ENCODE measurements around the gene SHC4.
"Not testable (repeated sequence)": the region's sequence is repeated elsewhere in the genome, so short reads cannot be mapped to it uniquely, and the experiment has no call there.

SHC4 gene

DNA sequence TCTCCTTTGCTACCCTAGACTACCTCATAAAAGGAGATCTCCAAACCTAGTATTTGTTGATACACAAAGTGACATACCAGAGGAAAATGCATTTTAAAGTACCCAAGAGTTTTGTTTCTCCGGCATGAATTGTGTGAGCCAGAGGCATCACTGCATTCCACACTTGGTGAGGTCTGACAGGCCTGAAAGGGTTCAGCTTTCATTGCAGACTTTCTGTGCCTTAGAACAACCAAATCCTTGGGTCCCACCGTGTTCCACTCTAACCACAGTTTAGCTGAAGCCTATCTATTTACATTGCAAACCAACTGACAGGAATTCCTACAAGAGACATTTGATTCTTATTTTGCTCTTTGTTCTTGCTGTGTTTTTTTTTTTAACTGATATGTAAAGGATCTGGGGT lies 106.8 kb downstream of the SHC4 start:
- WGBS (ENCODE audit: extremely low coverage, insufficient coverage, insufficient read length), result no CpG with 5 or more reads among the region's 2 CpGs
- Histone ChIP-seq H3K9ac (ENCODE audit: low read length) (no peak overlapping the region), H3K14ac (ENCODE audit: low read length) (no peak overlapping the region), H4K12ac (ENCODE audit: low read depth, low read length) (no peak overlapping the region), H3K4ac (ENCODE audit: low read depth, low read length) (no peak overlapping the region), H3K9me3 (ENCODE audit: insufficient read depth, low read depth, low read length) (no peaks in the 10 kb centered on the region), H3K23ac (ENCODE audit: low read length) (no peak overlapping the region), H2BK120ac (ENCODE audit: insufficient read depth, low read length, poor library complexity) (no peak overlapping the region), H3K27ac (ENCODE audit: low read depth, low read length) (no peak overlapping the region), H4K91ac (ENCODE audit: low read depth, low read length) (no peak overlapping the region), H2AFZ (ENCODE audit: insufficient read depth, low read length, poor library complexity) (no peak overlapping the region), H3K27me3 (ENCODE audit: insufficient read depth, low read length) (no peaks in the 10 kb centered on the region), H3K4me1 (ENCODE audit: control insufficient read depth in 1 of 2, insufficient read depth in 2 of 2, low read length in 2 of 2) (peaks cover 0 to 4% of the 10 kb centered on the region in 2 experiments), H2BK5ac (ENCODE audit: low read depth, low read length, poor library complexity) (no peak overlapping the region), H2BK12ac (ENCODE audit: low read length) (no peak overlapping the region), H3K36me3 (ENCODE audit: control insufficient read depth in 1 of 2, insufficient read depth in 2 of 2, low read length in 2 of 2) (no peaks in the 10 kb centered on the region), H3K79me1 (ENCODE audit: low read length) (no peaks in the 10 kb centered on the region), H4K8ac (ENCODE audit: low read depth, low read length) (no peak overlapping the region), H3K4me2 (ENCODE audit: low read length) (no peak overlapping the region), H3K4me3 (ENCODE audit: low read depth, low read length) (no peak overlapping the region), H3K18ac (ENCODE audit: low read length) (no peak overlapping the region), H2AK5ac (ENCODE audit: low read length) (no peak overlapping the region), H3K79me2 (ENCODE audit: control insufficient read depth, insufficient read depth, low read length, poor library complexity) (no peaks in the 10 kb centered on the region)
- DNase-seq, result no peak

DNA sequence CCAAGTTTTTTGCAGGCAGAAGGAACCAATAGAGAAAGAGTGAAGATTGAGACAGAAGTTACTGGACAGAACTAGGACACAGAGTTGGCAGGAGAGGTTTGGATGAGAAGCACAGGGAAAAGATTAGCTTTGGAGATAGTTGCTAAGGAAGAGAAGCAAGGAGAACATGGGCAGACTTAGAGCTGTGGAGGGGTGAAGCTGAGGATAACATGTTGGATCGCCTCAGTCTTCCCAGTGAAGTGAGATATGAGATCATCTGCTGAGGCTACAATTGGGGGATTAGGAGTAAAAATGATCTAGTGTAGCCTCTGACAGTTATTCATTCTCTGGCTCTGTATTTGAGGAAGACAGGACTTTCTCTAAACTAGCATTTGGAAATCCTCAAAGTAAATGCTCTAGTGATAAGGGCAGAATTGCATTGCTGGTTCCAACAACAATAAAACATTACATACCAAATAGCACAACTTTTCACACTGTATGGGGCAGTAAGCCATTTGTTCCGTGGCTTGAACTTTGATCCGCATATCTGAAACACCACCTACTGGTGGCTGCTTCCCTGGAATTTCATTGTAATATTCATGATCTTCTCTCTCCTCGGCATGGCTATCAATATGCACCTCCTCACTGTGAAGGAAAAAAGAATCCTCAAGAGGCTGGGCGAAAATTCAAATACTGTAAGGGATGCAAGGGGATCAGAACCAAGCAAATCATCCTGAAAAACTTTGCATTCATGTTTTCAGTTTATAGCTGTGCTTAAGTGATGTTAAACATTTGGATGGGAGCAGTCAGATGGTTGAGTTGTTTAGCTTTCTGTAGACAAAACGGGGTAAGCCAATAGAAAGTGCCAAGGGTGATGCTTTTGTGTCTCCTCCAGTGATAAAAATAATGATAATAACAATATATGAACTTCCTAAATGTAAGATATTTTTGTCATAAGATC lies 107.9 kb downstream of the SHC4 start:
- H3K27me3 ChIP-seq (ENCODE audit: insufficient read depth, low read length), result no peaks in the 10 kb centered on the region
- H4K91ac ChIP-seq (ENCODE audit: low read depth, low read length), result no peak overlapping the region
- H2BK12ac ChIP-seq (ENCODE audit: low read length), result no peak overlapping the region
- H3K23ac ChIP-seq (ENCODE audit: low read length), result no peak overlapping the region
- no peaks in the 10 kb centered on the region for H3K79me2 ChIP-seq (ENCODE audit: control insufficient read depth, insufficient read depth, low read length, poor library complexity)
- no peaks in the 10 kb centered on the region for H3K9me3 ChIP-seq (ENCODE audit: insufficient read depth, low read depth, low read length)
- H3K14ac ChIP-seq (ENCODE audit: low read length), result no peak overlapping the region
- no peak overlapping the region for H2AK5ac ChIP-seq (ENCODE audit: low read length)
- no CpG with 5 or more reads among the region's 6 CpGs for WGBS (ENCODE audit: extremely low coverage, insufficient coverage, insufficient read length)
- H2BK120ac ChIP-seq (ENCODE audit: insufficient read depth, low read length, poor library complexity), result no peak overlapping the region
- peaks cover 0 to 4% of the 10 kb centered on the region in 2 experiments for H3K4me1 ChIP-seq (ENCODE audit: control insufficient read depth in 1 of 2, insufficient read depth in 2 of 2, low read length in 2 of 2)
- no peak overlapping the region for H4K8ac ChIP-seq (ENCODE audit: low read depth, low read length)
- H3K9ac ChIP-seq (ENCODE audit: low read length), result no peak overlapping the region
- DNase-seq, result peak; percentile 42 to 77
- no peak overlapping the region for H3K27ac ChIP-seq (ENCODE audit: low read depth, low read length)
- no peak overlapping the region for H3K4me3 ChIP-seq (ENCODE audit: low read depth, low read length)
- no peak overlapping the region for H4K12ac ChIP-seq (ENCODE audit: low read depth, low read length)
- no peaks in the 10 kb centered on the region for H3K36me3 ChIP-seq (ENCODE audit: control insufficient read depth in 1 of 2, insufficient read depth in 2 of 2, low read length in 2 of 2)
- no peak overlapping the region for H2AFZ ChIP-seq (ENCODE audit: insufficient read depth, low read length, poor library complexity)
- H2BK5ac ChIP-seq (ENCODE audit: low read depth, low read length, poor library complexity), result no peak overlapping the region
- H3K4me2 ChIP-seq (ENCODE audit: low read length), result no peak overlapping the region
- no peaks in the 10 kb centered on the region for H3K79me1 ChIP-seq (ENCODE audit: low read length)
- no peak overlapping the region for H3K4ac ChIP-seq (ENCODE audit: low read depth, low read length)
- no peak overlapping the region for H3K18ac ChIP-seq (ENCODE audit: low read length)

DNA sequence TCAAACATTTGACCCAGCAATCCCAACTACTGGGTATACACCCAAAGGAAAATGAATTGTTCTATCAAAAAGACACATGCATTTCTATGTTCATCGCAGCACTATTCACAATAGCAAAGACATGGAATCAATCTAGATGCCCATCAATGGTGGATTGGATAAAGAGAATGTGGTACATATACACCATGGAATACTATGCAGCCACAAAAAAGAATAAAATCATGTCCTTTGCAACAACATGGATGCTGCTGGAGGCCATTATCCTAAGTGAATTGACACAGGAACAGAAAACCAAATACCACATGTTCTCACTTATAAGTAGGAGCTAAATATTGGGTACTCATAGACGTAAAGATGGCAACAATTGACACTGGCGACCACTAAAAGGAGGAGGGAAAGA lies 109.3 kb downstream of the SHC4 start:
- not testable (repeated sequence) for H4K12ac ChIP-seq (ENCODE audit: low read depth, low read length); H4K91ac ChIP-seq (ENCODE audit: low read depth, low read length); H2AK5ac ChIP-seq (ENCODE audit: low read length); H3K4me2 ChIP-seq (ENCODE audit: low read length); H3K18ac ChIP-seq (ENCODE audit: low read length); H2BK120ac ChIP-seq (ENCODE audit: insufficient read depth, low read length, poor library complexity); DNase-seq; H3K14ac ChIP-seq (ENCODE audit: low read length); H2BK5ac ChIP-seq (ENCODE audit: low read depth, low read length, poor library complexity); H3K4ac ChIP-seq (ENCODE audit: low read depth, low read length); H3K27ac ChIP-seq (ENCODE audit: low read depth, low read length); H3K4me1 ChIP-seq (ENCODE audit: control insufficient read depth in 1 of 2, insufficient read depth in 2 of 2, low read length in 2 of 2); H3K79me1 ChIP-seq (ENCODE audit: low read length); H3K27me3 ChIP-seq (ENCODE audit: insufficient read depth, low read length); H3K9ac ChIP-seq (ENCODE audit: low read length); H2AFZ ChIP-seq (ENCODE audit: insufficient read depth, low read length, poor library complexity); H3K79me2 ChIP-seq (ENCODE audit: control insufficient read depth, insufficient read depth, low read length, poor library complexity); H3K9me3 ChIP-seq (ENCODE audit: insufficient read depth, low read depth, low read length); H4K8ac ChIP-seq (ENCODE audit: low read depth, low read length); H3K23ac ChIP-seq (ENCODE audit: low read length); H2BK12ac ChIP-seq (ENCODE audit: low read length); H3K36me3 ChIP-seq (ENCODE audit: control insufficient read depth in 1 of 2, insufficient read depth in 2 of 2, low read length in 2 of 2); H3K4me3 ChIP-seq (ENCODE audit: low read depth, low read length)
- no CpG with 5 or more reads among the region's 3 CpGs for WGBS (ENCODE audit: extremely low coverage, insufficient coverage, insufficient read length)

DNA sequence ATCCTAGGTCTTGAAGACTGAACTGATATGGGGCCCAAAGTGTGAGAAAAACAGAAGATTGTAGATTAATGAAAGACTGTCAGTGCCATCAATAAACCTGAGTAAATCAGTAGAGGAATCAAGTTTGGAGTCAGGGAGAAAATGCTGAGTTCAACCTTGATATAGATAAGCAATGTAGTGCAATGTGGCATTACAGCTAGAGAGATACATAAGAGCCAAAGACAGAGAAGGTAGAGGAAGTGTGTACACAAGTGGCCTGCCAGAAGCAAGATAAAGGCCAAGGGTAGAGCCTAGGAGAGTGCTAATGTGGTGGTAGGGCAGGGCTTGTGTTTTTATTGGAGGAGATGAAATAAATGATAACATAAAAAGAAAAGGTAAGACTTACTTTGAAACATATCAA lies 111.8 kb downstream of the SHC4 start:
- Histone ChIP-seq H3K9me3 (ENCODE audit: insufficient read depth, low read depth, low read length) (no peaks in the 10 kb centered on the region), H2AK5ac (ENCODE audit: low read length) (no peak overlapping the region), H3K4me1 (ENCODE audit: control insufficient read depth in 1 of 2, insufficient read depth in 2 of 2, low read length in 2 of 2) (peaks cover 0 to 4% of the 10 kb centered on the region in 2 experiments), H3K27me3 (ENCODE audit: insufficient read depth, low read length) (no peaks in the 10 kb centered on the region), H3K79me1 (ENCODE audit: low read length) (no peaks in the 10 kb centered on the region), H2BK12ac (ENCODE audit: low read length) (no peak overlapping the region), H3K4ac (ENCODE audit: low read depth, low read length) (no peak overlapping the region), H3K79me2 (ENCODE audit: control insufficient read depth, insufficient read depth, low read length, poor library complexity) (no peaks in the 10 kb centered on the region), H3K36me3 (ENCODE audit: control insufficient read depth in 1 of 2, insufficient read depth in 2 of 2, low read length in 2 of 2) (no peaks in the 10 kb centered on the region), H3K9ac (ENCODE audit: low read length) (no peak overlapping the region), H4K91ac (ENCODE audit: low read depth, low read length) (no peak overlapping the region), H3K27ac (ENCODE audit: low read depth, low read length) (no peak overlapping the region), H2BK5ac (ENCODE audit: low read depth, low read length, poor library complexity) (no peak overlapping the region), H2AFZ (ENCODE audit: insufficient read depth, low read length, poor library complexity) (no peak overlapping the region), H3K4me2 (ENCODE audit: low read length) (no peak overlapping the region), H3K14ac (ENCODE audit: low read length) (no peak overlapping the region), H3K23ac (ENCODE audit: low read length) (no peak overlapping the region), H4K8ac (ENCODE audit: low read depth, low read length) (no peak overlapping the region), H3K18ac (ENCODE audit: low read length) (no peak overlapping the region), H2BK120ac (ENCODE audit: insufficient read depth, low read length, poor library complexity) (no peak overlapping the region), H4K12ac (ENCODE audit: low read depth, low read length) (no peak overlapping the region), H3K4me3 (ENCODE audit: low read depth, low read length) (no peak overlapping the region)
- no peak for DNase-seq
